Keratinocyte (primary cell): ENCODE measurements around the gene HDLBP. TPM values are rescaled to one million over a fixed set of nuclear protein-coding genes. Genes with fewer than 3 reads are reported as not detected.

Source experiments
- DNase-seq: peaks from one replicate; pipeline ENCODE4 v3.0.0-alpha.2; 2011; ENCODE audit warnings: low read depth, missing footprints, low spot score
- FAIRE-seq: peaks from 2 replicates; lab custom pipeline; 2011; peaks lifted over from hg19 to GRCh38; lab: Jason Lieb, UNC
- H2AFZ ChIP-seq: 2 replicates; pipeline ENCODE4 v1.6.0; 2012; ENCODE audit warnings: low read length, control low read depth, inconsistent platforms; ENCODE audit not compliant: control insufficient read depth
- H3K27ac ChIP-seq: 2 replicates; pipeline ENCODE4 v1.5.1; 2011; ENCODE audit warnings: low read length; ENCODE audit not compliant: control insufficient read depth, insufficient read depth
- H3K27me3 ChIP-seq: 3 replicates; pipeline ENCODE4 v1.6.0; 2011; ENCODE audit warnings: low read length; ENCODE audit not compliant: control insufficient read depth, insufficient read depth; ENCODE audit errors: extremely low read depth
- H3K36me3 ChIP-seq, 2 experiments: 2 replicates in 1 of 2; 3 replicates in 1 of 2; pipeline ENCODE4 v1.5.1; 2011; ENCODE audit warnings: low read length in 2 of 2, mild to moderate bottlenecking in 1 of 2; ENCODE audit not compliant: control insufficient read depth in 2 of 2, insufficient read depth in 2 of 2; ENCODE audit errors: extremely low read depth in 1 of 2
- H3K4me1 ChIP-seq: 3 replicates; pipeline ENCODE4 v1.5.1; 2011; ENCODE audit warnings: low read length; ENCODE audit not compliant: control insufficient read depth, insufficient read depth; ENCODE audit errors: extremely low read depth
- H3K4me2 ChIP-seq: 3 replicates; pipeline ENCODE4 v1.6.0; 2011; ENCODE audit warnings: low read depth, low read length; ENCODE audit not compliant: control insufficient read depth, insufficient read depth; ENCODE audit errors: extremely low read depth
- H3K4me3 ChIP-seq, 3 experiments: fragments of 200-600 bp in 1 of 3; sonication (generic) in 1 of 3; 2 replicates in 2 of 3; 3 replicates in 1 of 3; pipeline ENCODE4 v1.5.1; 2011 to 2016; ENCODE audit warnings: low read length in 3 of 3, mild to moderate bottlenecking in 3 of 3, control low read depth in 2 of 3, inconsistent platforms in 1 of 3, low read depth in 1 of 3, mixed read lengths in 1 of 3, mixed run types in 1 of 3, moderate library complexity in 1 of 3; ENCODE audit not compliant: control insufficient read depth in 2 of 3, insufficient read depth in 2 of 3; ENCODE audit errors: extremely low read depth in 1 of 3
- H3K79me2 ChIP-seq: 2 replicates; pipeline ENCODE4 v1.6.0; 2012; ENCODE audit warnings: low read length; ENCODE audit not compliant: control insufficient read depth, insufficient read depth
- H3K9ac ChIP-seq: 3 replicates; pipeline ENCODE4 v1.6.0; 2011; ENCODE audit warnings: low read length; ENCODE audit not compliant: control insufficient read depth, insufficient read depth; ENCODE audit errors: extremely low read depth
- H3K9me1 ChIP-seq: 3 replicates; pipeline ENCODE4 v1.6.0; 2011; ENCODE audit warnings: low read length; ENCODE audit not compliant: control insufficient read depth, insufficient read depth; ENCODE audit errors: extremely low read depth
- H3K9me3 ChIP-seq: 2 replicates; pipeline ENCODE4 v1.5.1; 2012; ENCODE audit warnings: low read depth, low read length; ENCODE audit not compliant: control insufficient read depth
- H4K20me1 ChIP-seq: 3 replicates; pipeline ENCODE4 v1.6.0; 2011; ENCODE audit warnings: low read length; ENCODE audit not compliant: control insufficient read depth, insufficient read depth; ENCODE audit errors: extremely low read depth
- CTCF ChIP-seq, 3 experiments: IDR thresholded peaks in 1 of 3; conservative IDR thresholded peaks in 1 of 3; optimal IDR thresholded peaks in 1 of 3; 2 replicates in 2 of 3; 3 replicates in 1 of 3; pipeline versions ENCODE3 to v1.5.1; 2011; ENCODE audit warnings: low read length in 3 of 3, mild to moderate bottlenecking in 3 of 3, moderate library complexity in 2 of 3, control low read depth in 1 of 3, inconsistent platforms in 1 of 3; ENCODE audit not compliant: insufficient read depth in 2 of 3; ENCODE audit errors: extremely low read depth in 1 of 3
- EZH2 ChIP-seq: IDR thresholded peaks from one replicate; pipeline ENCODE4 v1.6.1; 2012; ENCODE audit warnings: inconsistent platforms, mild to moderate bottlenecking, low read length, moderate library complexity
- dilution Hi-C: fragments of 300-500 bp; cut with MboI; formaldehyde crosslinking; loops from one replicate; pipeline ENCODE4 v1.7.0; 2020; ENCODE audit warnings: low sequenced_read_pairs; ENCODE audit not compliant: extremely low pct_ligation_motif_present
- polyA plus RNA-seq, 5 experiments: library from polyadenylated mRNA; depleted of rRNA in 3 of 5; stranded (reverse) in 3 of 5; stranded (forward) in 1 of 5; unstranded in 1 of 5; fragments of >200 nt; gene quantifications; 1 replicate in 1 of 5; 2 replicates in 3 of 5; 3 replicates in 1 of 5; pipeline versions ENCODE4 v1.2.1 to v1.2.3, GENCODE V29; 2011 to 2012; ENCODE audit warnings: missing spikeins in 2 of 5, low read depth in 1 of 5, low replicate concordance in 1 of 5

Gene HDLBP
- polyA plus RNA-seq, 1 donor (not counting 4 experiments of a cell fraction or from before 2014, with no cell fraction given) = 289 TPM

- FAIRE-seq (no peak), DNase-seq (no peak)
- Histone ChIP-seq H2AFZ (no peak overlapping the region), H3K27ac (no peak overlapping the region), H3K4me2 (no peak overlapping the region), H3K27me3 (no peaks in the 10 kb centered on the region), H3K9me3 (no peaks in the 10 kb centered on the region), H3K4me3 (no peak overlapping the region), H3K79me2 (no peaks in the 10 kb centered on the region), H3K4me1 (peaks cover 9% of the 10 kb centered on the region), H4K20me1 (no peaks in the 10 kb centered on the region), H3K9me1 (no peaks in the 10 kb centered on the region), H3K36me3 (peaks cover 19 to 29% of the 10 kb centered on the region in 2 experiments), H3K9ac (no peak overlapping the region)
- TF ChIP-seq CTCF (optimal IDR thresholded peaks at IDR 0.05 in 1 of 3, IDR thresholded peaks at IDR 0.05 in 1 of 3, conservative IDR thresholded peaks at IDR 0.05 in 1 of 3; ENCODE audit: extremely low read depth in 1 of 3, insufficient read depth in 2 of 3, low read length in 3 of 3) = no peak
- TF ChIP-seq EZH2 = no peak
- dilution Hi-C loops = no loop called here
These were observed 90.5 kb downstream of the HDLBP start for GRCh38 chr2:241224851-241225438.

DNA sequence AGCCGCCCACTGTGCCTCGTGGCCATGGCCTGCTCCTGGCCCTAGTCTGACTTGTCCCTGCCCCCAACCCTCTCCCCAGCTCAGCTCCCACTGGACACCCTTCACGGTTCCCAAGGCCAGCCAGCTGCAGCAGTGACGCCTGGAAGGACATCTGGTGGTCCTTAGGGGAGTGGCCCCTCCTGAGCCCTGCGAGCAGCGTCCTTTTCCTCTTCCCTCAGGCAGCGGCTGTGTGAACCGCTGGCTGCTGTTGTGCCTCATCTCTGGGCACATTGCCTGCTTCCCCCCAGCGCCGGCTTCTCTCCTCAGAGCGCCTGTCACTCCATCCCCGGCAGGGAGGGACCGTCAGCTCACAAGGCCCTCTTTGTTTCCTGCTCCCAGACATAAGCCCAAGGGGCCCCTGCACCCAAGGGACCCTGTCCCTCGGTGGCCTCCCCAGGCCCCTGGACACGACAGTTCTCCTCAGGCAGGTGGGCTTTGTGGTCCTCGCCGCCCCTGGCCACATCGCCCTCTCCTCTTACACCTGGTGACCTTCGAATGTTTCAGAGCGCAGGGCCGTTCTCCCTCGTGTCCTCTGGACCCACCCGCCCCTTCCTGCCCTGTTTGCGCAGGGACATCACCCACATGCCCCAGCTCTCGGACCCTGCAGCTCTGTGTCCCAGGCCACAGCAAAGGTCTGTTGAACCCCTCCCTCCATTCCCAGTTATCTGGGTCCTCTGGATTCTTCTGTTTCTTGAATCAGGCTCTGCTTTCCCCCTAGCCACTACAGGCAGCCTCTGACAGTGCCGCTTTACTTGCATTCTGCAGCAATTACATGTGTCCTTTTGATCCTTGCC is 91.2 kb downstream of the HDLBP start:
- Histone ChIP-seq H3K4me2 (no peak overlapping the region), H3K9me1 (no peaks in the 10 kb centered on the region), H3K36me3 (peaks cover 16 to 27% of the 10 kb centered on the region in 2 experiments), H3K27me3 (no peaks in the 10 kb centered on the region), H2AFZ (no peak overlapping the region), H3K9me3 (no peaks in the 10 kb centered on the region), H3K27ac (no peak overlapping the region), H3K79me2 (no peaks in the 10 kb centered on the region), H4K20me1 (no peaks in the 10 kb centered on the region), H3K4me1 (peaks cover 9% of the 10 kb centered on the region), H3K9ac (no peak overlapping the region), H3K4me3 (no peak overlapping the region)
- DNase-seq (no peak), FAIRE-seq (no peak)
- dilution Hi-C loops = no loop called here
- no peak for TF ChIP-seq EZH2
- TF ChIP-seq CTCF (optimal IDR thresholded peaks at IDR 0.05 in 1 of 3, IDR thresholded peaks at IDR 0.05 in 1 of 3, conservative IDR thresholded peaks at IDR 0.05 in 1 of 3; ENCODE audit: extremely low read depth in 1 of 3, insufficient read depth in 2 of 3, low read length in 3 of 3) = no peak
